ENCODE results near the gene TSC22D1.
A peak's percentile ranks its signal among the peaks of the same experiment; 100 is the strongest.
"Not testable (repeated sequence)": the region's sequence is repeated elsewhere in the genome, so short reads cannot be mapped to it uniquely, and the experiment has no call there.

The TSC22D1 gene

GRCh38 chr13:44498969-44499368 is 77.2 kb downstream of the TSC22D1 start:
- no peak for DNase-seq

GRCh38 chr13:44498502-44498901 is 77.6 kb downstream of the TSC22D1 start:
- DNase-seq = no peak

DNA sequence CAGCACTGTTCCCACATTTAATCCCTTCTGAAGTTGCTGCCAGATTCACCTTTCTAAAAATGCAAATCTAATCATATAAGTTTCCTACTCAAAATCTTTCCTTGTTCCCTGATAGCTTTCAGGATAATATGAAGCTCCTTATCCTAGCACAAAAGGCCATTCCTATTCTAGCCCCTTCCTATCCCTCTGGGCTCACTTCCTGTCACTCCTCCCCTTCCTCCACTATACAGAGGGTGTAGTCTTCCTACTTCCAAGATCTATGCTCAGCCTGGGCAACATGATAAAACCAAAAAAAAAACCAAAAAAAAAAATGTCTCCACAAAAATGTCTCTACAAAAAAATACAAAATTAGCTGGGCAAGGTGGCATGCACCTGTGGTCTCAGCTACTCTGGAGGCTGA is 78.3 kb downstream of the TSC22D1 start:
- DNase-seq = no peak

DNA sequence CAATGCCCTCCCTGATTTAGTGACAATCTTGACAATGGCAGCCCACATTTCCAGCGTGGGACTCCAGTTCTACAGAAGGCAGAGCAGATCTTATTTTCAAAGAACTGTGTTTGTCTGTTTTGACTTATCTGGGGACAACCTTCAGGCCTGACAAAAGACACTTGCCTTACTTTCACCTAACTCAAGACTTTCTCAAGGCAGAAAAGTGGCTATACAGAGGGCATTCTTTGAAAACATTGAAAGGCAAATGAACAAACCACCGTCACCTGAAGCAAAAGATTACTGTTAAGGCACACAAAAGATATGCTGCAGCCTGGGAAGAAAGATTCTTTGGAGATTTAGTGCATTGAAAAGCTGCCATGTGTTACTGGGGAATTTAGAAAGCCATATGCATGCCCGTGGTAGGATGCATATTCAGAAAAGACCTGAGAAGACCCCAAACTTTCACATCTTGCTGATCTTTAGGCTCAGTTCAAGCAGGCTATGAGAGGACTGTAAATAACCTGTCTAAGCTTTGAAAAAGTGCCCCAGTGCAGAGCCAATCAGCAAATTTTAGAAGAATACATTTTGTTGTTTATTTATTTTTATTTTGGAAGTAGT is 82.8 kb downstream of the TSC22D1 start:
- DNase-seq = no peak

DNA sequence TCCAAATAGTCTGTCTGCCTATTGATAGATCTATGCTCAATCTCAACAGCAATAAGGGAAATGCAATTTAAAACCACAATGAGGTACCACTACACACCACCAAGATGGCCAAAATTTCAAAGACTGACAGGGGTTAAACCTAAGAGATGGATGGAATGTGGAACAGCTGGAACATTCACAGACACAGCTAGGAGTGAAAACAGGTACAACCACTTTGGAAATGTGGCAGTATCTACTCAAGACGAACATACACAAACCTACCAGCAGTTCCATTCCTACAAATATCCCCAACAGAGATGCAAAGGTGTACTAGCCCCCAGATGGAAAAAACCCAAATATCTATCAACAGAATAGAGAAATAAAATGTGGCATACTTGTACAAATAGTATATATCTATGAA is 86.4 kb downstream of the TSC22D1 start:
- no peak for DNase-seq

DNA sequence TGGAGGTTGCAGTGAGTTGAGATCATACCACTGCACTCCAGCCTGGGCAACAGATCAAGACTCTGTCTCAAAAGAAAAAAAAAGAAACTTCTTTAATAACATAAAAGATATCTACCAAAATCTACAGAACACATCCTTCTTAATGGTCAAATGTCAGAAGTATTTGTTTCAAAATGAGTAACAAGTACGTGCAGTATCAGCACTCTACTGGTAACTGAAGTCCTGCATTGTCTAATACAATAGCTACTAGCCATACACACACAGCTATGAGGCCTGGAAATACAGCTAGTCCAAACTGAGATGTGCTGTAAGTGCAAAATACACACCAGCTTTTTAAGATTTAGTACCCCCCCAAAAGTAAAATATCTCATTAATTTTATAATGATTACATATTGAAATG is 88.1 kb downstream of the TSC22D1 start:
- DNase-seq = no peak

DNA sequence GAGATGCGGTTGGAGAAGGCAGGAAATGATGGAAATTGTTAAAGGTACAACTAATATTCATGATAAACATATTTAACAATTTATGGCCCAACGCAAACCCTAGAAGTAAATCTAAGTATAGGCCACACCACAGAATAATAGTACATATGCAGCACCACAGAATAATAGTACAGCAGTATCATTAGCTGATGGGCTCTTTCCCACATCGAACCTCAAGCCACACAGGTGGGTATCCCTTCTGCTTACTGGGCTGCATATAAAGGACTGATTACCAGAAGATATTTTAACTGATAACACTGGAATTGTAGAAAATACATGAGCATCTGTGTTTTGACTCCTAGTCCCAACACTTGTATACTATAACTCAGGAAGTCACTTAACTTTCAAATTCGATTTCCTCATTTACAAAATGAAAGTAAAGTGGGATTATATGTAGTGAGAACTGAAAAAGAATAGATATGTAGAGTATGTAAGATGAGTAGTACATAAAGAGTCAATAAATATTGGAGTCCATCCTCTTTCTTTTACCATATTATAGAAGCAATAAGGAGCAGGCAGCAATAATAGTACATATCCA is 91.5 kb downstream of the TSC22D1 start:
- no peak for DNase-seq

DNA sequence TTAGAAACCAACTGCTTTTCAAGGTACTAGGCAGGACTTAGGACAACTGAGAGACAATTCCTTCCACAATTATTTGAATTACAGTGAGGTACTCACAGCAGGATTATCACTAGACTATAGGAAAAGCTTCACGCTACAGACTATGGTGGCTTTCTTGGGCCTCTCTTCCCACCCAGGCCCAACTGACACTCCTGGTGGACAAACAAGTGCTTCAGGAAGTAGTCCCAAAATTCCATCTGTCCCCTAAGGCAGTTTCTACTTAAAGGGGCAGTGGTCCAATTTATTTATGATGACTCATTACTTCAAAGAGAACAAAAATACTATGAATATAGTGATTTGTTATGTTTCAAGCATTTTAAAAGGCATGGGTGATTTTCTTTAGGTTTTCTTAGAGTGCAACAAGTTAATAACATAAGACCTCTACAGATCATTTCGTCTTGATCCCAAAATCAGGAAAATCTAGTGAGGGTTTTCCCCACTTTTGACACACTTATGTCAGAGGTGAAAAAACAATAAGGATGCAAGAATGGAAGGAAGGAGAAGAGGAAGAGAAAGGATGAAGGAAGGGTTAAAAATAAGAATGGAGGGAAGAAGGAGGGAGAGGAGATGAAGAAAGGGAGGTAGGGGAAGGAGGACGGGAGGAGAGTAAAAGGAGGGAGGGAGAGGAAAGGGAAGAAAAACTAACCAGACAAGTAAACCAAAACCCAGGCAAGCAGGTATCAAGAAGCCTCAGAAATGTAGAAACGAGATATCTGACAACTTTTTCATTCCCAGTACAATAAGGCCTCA is 101.8 kb downstream of the TSC22D1 start:
- no peak for DNase-seq

DNA sequence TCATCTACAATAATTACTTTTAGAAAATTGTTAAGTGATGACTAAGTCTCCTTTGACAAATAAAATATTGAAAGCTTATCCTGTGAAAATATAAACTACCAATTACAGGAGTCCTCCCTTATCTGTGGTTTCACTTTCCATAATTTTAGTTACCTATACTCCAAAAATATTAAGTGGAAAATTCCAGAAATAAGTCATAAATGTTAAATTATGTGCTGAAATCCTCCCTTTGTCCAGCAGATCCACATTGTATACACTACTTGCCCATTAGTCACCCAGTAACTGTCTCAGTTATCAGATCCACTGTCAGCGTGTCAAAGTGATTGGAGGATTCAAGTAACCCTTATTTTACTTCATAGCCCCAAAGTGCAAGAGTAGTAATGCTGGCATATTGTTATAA is 104.4 kb downstream of the TSC22D1 start:
- DNase-seq = no peak

DNA sequence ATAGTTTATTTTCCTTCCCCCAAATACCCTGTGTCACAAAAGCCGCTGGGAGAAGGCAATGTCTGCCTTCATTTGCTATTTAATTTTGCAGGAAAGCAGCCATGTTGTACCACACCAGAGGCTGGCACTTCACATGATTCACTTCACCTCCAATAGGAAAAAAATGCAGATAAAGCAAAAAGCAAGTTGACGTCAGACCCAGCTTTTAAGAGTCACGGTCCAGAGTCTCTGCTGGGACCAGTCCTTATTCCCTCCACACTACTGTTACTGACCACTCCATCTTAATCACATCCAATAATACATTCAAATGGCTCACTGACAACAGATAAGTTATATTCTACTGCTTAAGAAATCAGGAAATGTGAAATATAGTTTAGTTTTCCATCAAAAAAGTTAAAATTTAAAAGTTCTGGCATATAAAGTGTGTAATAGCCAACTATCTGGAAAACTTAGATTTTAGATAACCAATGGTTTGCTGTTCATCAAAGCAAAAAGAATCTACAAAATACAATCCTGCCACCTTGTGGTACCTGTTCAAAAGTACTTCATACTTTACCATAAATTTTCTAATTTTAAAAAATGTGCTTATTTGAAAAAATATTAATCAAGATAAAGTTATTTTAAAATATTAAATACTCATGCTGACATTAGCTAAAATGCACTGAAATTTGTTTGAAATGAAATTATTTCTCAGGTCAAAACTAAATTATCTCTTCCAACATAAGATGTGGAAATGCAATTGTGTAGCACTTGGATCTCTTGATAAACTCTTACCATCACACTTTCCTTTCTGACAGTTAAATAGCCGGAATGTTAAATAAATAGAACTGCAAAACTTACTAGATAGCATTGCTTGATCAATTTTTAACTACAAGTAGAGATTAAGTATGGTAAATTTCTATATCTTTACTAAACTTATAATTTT is 105.2 kb downstream of the TSC22D1 start:
- peak; percentile 7 for DNase-seq

DNA sequence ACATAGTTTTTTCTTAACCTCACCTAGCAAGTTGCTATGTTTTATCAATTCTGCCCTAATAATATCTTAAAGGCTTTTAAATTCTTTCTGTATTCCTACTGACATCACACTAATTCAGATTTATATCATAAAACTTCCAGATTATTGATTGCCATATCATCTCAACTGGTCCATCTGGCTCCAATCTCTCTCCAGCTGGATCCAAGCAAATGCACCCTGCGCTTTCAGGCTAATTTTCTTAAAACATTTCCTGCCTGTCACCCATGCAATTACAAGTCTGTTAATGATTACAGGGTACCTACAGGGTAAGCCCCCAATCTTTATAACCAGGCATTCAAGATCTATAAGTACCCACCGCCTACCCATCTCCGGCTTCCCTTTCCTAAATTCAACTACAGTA is 107.3 kb downstream of the TSC22D1 start:
- DNase-seq = no peak

DNA sequence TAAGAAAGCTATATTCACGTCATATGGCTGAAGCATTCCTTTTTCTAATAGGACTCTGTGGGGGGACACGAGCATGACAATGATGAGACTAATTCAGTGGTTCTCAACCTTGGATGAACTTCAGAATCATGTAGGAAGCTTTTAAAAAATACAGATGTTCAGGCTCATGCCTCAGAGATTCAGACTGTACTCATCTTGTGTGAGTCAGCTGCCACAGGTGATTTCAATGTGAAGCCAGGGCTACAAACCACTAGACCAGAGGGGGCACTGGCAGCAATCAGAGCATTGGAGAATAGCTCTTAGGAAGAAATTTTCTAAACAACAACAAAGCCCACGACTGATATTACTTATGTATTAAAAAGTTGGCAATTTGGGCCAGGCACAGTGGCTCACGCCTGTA is 110.8 kb downstream of the TSC22D1 start:
- DNase-seq = no peak

GRCh38 chr13:44464471-44464870 is 111.7 kb downstream of the TSC22D1 start:
- no peak for DNase-seq

- DNase-seq = no peak
These were observed 112.4 kb downstream of the TSC22D1 start for GRCh38 chr13:44463759-44464158.

GRCh38 chr13:44459674-44460073 is 116.5 kb downstream of the TSC22D1 start:
- no peak for DNase-seq

- no peak for DNase-seq
These were observed 117.7 kb downstream of the TSC22D1 start for GRCh38 chr13:44458313-44458975.

- not testable (repeated sequence) for DNase-seq
These were observed 119.9 kb downstream of the TSC22D1 start for GRCh38 chr13:44456212-44456611.

DNA sequence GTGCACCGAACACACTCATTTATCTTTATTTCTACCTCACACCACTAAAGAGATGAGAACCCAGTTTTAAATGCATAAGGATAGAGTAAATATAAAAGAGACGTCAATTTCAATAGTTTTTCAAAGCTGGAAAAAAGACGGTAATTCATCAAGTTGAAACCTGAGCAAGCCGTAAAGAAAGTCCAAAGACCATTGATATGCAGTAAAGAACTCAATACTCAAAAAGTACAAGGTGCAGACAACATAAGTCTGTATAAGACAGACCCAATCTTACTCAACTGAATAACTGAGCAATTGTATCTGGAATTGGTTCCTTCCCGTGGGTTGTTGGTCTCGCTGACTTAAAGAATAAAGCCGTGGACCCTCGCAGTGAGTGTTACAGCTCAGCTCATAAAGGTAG is 120.4 kb downstream of the TSC22D1 start:
- DNase-seq = no peak

- DNase-seq = no peak
These were observed 122.2 kb downstream of the TSC22D1 start for GRCh38 chr13:44453881-44454280.

GRCh38 chr13:44453069-44453468 is 123.1 kb downstream of the TSC22D1 start:
- no peak for DNase-seq

GRCh38 chr13:44452418-44452817 is 123.7 kb downstream of the TSC22D1 start:
- DNase-seq = no peak

- DNase-seq = no peak
These were observed 124.5 kb downstream of the TSC22D1 start for GRCh38 chr13:44451651-44452050.

DNA sequence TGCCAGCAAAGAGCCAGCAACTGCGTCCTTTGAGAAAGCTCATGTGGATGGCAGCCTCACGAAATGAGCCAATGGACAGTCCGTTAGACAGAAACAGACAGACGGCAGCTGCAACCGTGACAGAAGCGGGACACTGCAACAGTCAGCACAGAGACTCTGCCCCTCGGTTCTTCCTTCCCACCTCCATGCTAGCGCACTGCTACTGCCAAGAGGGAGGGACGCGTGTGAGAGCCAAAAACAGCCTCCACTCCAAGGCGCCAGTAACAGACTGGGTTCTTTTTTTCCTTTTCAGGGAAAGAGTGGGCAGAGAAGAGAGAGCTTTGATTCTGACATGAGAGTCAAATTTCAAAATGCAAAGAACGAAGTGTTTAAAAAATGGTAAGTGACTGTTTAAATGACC is 125.0 kb downstream of the TSC22D1 start:
- DNase-seq = no peak
